Inflammatory macrophage (primary cell): ENCODE measurements around the gene CXADR.

Source experiments
- DNase-seq, 2 donors: peaks; one replicate each; pipeline ENCODE4 v3.0.0-alpha.2; 2020 to 2022

CXADR gene

DNA sequence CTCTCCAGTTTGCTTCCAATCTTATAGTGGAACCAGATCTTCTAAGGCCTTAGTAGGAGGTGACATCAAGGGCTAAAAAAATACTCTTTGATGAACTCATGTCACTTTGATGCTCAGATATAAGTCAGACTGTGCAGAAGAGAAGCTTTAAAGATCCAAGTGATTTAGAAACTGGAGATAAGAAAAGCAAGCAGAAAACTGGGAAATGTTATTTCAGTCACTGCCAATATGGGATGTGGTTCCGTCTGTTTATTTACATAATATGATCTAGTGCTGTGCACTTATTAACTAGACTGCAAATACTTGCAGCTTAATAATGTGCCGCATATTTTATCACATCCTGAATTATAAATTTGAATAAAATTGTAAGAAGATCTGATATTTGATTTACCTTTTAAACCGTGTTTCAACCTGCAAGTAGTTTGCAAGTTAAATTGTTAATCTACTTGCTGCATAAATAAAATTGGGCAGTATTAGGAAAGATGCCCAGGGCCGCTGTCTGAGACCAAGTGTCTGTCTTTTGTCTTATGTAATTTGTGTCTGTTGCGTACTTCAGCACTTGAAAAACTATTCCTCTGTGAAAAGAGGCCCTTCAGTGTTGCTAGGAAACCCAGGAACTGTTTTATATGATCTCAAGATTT, 29.6 kb downstream of the CXADR start:
- DNase-seq, result no peak

DNA sequence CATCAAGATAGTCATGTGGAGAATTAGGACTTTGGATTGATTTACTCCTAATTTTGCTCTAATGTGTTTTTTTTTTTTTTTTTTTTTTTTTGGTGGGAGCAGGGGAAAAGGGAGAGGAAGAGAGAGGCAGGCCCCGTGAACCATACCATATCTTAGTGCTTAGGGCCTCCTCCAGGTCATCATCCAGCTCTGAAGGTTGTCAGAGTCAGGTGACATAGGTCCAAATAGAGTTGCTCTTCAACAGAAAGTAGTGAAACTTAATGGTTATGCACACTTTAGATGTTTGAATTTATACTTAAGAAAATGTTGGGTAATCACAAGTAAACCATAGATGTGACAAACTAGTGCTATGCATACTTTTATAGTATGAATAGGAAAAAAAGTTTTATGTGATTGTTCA, 32.2 kb downstream of the CXADR start:
- no peak for DNase-seq

DNA sequence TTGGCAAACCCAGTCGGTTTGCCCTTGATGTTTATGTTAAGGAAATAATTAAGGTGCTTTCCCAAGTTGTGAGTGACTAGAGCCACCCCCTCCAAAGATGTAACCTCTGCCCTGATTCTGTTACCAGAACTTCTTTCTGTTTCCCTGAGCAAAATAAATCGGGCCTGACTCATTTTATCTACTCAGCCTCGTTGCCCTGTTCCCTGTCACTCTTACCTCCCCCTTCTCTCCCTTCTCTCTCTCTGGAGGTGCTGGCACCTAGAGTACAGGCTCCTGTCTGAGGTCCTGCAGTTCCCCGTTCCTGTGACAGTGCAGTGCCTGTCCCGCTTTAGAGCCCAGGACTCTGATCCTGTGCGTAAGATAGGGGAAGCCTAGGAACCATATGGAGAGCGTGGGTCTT, 35.4 kb downstream of the CXADR start:
- no peak for DNase-seq

DNA sequence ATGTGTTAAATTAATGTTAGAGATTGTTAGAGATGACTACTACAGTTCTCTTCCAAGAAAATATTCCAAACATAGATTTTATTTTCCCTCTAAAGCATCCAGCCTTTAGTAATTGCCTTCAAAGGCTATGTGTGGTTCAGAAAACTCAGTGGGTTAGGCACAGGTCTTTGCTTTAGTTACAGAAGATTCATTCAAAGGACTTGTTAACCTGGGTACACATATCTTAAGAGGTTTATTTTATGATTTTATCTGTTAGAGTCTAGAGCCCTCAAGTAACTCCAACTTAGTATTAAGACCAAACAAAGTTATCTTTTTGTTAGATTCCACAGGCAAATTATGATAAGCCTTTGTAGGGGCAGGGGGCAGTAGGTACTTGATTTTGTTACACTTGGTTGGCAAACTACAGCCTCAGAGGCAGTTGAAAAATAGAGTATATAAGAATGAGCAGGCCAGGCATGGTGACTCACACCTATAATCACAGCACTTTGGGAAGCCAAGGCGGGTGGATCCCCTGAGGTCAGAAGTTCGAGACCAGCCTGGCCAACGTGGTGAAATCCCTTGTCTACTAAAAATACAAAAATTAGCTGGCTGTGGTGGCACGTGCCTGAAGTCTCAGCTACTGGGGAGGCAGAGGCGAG, 37.9 kb downstream of the CXADR start:
- DNase-seq, result no peak

DNA sequence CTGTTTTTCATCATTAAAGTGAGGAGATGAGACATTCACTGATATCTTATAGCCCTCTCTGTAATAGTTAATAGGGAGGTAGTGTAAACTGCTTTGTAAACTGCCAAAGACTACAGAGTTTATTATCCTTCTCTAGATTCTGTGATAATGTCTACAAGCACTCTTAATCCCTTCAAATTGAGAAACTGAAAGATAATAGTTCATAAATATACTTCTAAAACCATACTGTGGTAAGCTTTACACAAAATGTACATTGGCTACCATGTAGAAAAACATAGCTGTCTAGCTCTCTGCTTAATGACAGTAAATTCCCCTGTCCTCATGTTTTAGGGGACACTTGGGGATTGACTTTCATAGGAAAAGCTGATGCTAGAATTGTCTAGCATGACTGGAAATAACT, 39.6 kb downstream of the CXADR start:
- no peak for DNase-seq

DNA sequence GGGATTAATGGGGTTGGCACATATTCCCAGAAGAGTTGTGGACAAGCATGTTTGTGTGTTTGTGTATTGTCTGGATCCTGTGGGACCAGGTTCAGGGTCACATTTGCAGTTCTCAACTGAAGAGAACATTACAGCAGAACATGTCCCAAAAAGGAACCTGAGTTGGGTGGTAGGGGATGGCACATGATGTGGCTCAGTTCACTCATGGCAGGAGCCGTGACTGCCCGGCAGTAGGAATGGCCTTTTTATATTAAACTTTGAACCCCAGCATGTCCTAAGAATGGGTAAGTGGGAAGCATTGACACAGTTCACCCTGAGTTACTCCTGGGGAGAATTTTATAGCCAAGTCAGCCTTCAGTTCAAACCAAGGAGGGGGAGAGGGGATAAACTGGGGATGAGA, 41.3 kb downstream of the CXADR start:
- no peak for DNase-seq

DNA sequence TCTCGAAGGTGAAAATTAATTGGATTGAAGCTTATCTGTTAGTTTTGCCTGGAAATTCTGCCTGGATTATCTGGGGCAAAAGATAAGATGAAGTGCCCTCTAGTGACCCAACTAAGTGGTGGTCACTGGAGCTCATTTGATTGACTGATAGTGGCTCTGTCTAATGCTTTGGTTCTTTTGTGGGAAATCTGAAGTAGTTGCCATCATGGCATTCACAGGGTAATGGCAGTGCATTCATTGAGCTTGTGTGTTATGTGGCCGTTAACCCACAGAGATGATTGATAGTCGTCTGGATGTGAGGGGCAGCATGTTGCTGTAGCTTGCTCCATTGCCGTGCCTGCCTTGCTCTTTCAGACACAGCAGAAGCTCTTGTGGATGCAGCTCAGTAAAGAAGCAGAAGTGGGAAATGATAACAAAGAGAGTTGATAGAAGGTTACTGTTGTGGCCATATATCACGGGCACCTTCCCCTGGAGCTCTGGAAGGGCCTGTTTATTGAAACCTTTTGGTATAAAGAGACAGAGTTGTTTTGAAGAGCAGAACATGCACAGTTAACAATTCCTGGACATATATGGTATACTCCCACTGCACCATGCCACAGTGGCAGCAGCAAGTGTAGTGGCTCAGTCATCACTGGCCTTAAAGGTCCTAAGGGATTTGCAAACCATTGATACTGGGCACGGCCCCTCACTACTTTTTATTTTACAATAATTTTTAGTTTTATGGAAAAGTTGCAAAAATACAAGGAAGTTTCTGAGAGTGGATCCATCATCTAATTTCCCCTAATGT, 42.0 kb downstream of the CXADR start:
- peak in 1 of 2 donors; percentile 23 for DNase-seq

DNA sequence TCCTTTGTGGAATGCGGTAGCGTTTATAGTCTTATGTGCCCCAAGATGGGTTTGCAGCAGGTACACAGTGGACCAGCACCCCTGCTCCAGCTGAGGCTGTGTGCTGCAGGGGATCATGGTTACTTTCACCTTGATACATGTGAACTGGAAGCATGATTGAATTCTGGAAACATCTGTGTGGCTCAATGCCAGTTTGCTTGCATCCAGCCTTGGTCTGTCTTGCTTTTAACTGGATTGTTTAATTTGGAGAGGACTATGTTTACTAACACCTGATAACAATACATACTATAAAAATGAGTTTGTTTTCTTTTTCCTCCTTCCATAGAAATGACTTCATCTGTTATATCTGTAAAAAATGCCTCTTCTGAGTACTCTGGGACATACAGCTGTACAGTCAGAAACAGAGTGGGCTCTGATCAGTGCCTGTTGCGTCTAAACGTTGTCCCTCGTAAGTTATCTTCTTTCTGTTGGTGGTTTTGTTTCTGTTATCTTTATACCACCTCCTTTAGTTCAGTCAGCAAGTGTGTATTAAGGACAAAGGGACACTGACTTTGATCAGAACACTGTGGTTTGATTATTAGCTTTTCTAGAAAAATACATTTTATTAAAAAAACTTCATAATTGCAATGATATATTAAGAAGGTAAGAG, 47.7 kb downstream of the CXADR start:
- DNase-seq, result no peak

DNA sequence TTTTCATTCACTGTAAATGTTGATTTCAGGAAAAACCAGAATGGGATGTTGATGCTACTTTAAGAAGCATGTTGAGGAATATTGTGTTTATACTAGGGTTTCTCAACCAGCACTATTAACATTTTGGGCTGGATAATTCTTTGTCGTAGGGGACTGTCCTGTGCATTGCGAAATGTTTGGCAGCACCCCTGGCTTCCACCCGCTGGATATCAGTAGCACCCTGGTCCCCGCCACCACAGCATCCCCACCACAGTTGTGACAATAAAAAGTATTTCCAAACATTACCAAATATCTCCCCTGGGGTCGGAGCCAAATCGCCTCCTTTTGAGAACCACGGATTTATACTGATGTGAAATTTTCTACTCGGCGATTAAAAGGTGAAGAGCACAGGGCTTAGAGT, 57.9 kb downstream of the CXADR start:
- no peak for DNase-seq

DNA sequence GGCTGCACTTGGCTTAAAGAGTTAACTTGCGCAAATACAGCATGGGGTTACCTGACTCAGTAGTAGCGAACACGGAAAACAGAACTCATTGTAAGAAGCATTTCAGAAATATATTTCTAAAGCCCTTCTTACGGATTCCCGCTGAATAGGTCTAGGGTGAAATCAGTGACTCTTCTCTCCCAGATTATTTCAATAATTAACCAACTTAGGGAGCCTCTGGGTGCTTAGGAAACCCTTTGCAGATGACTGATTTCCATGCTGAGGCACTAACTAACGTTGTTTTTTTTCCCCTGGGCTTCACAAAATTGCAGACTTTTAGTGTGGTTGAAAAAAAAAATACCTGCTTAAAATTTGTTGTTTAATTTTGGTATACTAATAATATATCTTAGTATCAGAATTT, 59.6 kb downstream of the CXADR start:
- no peak for DNase-seq

DNA sequence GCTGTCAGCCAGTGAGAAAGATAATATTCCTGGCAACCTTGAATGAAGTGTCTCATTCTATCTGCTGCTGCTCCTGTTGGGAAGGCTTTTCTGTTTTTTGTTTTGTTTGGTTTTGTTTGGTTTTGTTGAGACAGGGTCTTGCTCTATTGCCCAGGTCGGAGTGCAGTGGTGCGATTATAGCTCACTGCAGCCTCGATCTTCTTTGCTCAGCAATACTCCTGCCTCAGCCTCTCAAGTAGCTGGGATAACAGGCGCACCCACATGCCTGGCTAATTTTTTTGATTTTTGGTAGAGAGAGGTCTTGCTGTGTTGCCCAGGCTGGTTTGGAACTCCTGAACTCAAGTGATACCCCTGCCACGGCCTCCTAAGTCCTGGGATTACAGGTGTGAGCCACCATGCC, 62.2 kb downstream of the CXADR start:
- DNase-seq, result no peak

DNA sequence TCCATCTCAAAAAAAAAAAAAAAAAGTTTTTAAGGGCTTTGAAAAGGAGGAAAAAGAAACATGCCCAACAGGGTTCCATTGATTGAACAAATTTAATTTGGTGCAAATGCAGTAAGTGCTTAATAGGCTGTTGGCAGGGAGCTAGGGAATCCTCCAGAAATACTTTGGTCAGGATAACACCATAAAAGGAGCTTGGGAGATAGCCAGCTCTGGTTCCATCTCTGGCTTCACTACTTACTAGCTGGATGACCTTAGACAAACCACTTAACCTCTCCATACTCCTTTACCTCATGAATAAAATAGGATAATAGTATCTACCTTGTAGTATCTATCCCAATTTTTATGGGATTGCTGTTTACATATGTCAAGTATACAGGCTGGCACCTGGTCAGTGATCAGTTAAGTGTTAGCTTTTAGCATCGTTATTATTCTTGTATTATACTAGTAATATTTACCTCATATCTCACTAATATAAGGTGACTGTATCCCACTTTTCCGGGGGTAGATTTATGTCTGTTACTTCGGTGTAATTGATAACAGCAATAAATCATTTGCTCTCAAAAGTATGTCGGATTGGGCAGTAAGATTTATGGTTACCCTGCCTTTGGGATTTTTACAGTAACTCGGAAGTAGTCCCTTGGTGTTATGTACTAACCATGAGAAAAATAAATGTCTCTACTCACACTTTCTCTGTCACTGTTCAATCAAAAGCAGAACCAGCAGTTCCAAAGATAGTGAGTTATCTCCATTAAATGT, 63.4 kb downstream of the CXADR start:
- DNase-seq, result no peak

DNA sequence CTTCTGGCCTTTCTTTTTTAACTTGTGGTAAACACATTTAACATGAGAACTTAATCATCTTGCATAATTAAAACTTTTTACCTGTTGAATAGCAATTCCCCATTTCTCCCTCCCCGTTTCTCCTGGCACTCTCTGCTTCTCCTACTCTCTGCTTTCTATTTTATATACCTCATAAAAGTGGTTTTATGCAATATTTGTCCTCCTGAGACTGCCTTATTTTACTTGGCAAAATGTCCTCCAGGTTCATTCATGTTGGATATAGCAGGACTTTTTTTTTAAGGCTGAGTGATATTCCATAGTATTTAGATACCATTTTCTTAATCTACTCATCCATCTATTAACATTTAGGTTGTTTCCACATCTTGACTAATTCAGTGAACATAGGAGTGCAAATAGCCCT, 64.9 kb downstream of the CXADR start:
- no peak for DNase-seq

DNA sequence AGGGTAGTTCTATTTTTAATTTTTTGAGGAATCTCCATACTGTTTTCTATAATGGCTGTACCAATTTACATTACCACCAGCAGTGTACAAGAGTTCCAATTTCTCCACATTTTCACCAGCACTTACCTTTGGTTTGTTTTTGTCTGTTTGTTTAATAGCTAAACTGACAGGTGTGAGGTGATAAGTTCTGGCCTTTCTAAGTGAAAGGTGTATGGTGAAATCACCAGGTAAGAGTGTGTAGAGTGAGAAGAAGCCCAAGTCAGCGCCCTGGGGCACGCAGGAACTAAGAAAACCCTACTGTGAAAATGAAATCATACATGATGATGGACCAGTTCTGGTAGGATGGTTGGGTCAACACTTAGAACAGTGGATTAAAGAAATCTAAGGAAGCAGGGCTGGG, 65.3 kb downstream of the CXADR start:
- no peak for DNase-seq

DNA sequence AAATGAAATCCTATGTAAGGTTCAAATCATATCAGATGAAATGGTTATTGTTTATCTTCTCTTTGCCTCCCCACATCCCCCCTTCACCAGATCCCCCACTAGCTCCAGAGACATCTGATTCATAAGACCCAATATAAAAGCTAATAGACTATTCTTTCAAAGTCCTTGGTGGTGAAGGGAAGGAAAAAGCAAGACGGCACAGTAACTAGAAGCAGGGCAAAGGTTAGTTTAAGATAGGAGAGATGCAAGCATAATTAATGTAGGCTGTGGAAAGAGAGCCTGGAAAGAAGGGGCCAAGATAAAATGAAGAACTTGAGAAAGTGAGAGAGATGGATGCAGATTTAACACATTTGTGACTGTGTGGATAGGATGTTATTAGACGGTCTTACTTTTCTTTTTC, 66.0 kb downstream of the CXADR start:
- DNase-seq, result no peak

DNA sequence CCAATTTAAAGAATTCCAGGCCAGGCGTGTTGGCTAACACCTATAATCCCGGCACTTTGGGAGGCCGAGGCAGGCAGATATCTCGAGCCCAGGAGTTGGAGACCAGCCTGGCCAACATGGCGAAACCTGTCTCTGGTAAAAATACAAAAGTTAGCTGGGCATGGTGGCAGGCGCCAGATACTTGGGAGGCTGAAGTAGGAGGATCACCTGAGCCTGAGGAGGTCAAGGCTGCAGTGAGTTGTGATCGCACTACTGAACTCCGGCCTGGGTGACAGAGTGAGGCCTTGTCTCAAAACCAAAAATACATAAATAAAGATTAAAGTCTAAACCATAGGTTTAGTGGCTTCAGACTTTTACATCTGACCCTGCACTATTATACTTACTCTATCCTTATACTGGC, 67.5 kb downstream of the CXADR start:
- DNase-seq, result no peak

DNA sequence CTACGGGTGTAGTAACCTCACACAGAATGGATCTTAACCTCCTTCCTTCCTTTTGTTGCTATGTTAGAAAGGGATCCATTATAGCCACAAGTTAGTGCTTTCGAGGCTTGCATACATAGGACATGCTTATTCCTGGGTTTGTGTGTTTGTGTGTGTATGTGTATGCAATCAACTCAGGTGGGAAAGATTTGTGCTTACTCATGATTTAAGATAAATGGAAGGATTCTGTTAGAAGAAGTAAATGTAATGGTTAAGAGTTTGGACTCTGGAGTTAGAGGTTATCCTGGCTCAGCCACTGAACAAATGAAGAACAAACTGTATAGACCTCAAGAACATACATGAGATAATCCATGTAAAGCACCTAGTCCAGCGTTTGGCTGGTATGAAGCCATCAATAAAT, 71.1 kb downstream of the CXADR start:
- no peak for DNase-seq

DNA sequence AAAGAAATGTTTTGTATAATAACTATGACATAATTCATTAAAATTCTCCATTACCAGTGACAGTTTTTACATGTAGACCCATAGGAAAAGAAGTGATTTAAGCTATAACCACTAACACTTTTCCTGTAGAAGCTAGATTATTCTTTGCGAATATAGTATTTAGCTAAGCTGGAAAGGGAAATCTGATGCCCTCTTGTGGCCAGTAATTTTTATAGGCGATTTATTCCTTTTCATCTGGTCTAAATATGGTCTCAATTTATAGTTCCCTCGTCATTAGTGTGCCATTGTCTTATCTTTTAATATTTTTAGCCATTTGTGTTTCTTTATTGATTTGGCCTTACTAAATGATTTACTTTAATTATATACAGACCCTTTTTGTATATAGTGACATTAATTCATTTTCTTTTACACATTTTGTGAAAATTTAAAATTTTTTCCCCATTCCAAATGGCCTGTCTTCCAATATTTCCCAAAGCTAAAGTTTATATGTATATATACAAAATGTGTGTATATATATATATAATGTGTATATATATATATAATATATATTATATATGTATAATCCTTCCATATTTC, 73.1 kb downstream of the CXADR start:
- DNase-seq, result peak; percentile 68 to 69

DNA sequence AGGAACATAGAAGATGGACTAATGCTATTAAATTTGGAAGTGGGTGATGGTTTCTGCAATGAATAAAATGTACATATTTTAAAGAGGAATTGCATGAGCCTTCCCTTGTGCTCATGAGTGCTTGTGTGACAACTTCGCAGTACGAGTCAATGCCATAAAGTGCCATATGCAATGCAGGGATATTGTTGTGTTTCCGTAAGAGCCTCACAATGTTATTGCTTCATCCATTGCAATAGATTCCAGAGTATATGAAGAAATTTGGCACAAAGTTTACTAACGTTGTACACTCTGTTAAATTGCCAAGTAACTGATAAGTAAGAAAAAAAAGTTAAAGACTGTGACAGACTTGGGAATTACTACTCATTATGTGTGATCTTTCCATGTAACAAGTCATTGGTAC, 77.6 kb downstream of the CXADR start:
- DNase-seq, result peak; percentile 11 to 24

DNA sequence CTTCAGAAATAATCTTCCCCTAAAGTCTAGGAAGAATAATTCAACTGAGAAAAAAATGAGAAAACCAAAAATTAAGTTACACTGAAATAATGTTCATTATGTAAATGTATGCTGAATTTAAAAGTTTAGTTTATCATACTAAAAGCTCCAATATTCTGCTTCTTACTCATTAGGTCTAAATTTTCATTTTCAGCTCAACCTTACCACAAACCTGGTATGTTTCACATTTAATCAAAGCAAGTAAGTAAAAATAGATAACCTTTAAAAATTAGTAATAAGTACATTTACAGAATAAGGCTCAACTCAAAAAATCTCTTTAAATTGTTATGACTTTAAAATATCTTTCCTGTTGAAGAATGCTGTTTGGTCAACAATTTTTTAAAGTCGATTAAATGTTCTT, 84.8 kb downstream of the CXADR start:
- DNase-seq, result no peak

DNA sequence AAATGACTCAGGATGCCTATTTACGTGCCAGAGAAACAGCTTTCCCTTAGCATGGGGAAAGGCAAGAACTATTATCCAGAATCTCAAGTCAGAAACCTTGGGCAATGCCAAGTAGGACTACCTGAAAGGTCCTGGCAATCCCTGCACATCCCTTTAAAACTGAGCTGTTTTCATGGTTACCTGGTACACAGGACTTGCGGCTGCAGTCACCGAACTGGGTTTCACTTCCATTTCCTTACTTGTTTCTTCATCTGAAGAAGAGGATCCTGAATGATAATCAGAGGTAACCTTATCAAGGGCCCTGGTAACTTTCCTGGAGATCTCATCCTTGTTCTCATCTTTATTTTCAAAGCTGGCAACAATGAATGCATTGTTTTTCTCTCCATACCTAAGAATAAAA, 85.6 kb downstream of the CXADR start:
- no peak for DNase-seq

DNA sequence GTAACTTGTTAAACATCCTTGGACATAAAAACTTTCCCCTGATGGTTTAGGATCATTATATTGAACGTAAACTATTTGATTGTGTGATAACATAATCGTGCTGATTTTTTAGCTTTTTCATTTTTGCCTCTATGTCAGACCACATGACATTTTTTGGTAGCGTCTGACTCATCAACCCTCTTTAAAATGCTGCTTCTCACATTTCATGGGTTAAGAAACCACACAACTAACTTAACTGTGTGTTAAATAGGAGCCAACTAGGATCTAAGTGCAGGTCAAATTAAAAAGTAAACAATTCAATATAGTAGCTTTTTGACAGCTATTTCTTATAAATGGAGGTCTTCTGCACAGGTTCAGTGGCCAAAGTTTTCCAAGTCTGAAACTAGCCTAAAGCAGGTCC, 90.0 kb downstream of the CXADR start:
- no peak for DNase-seq

DNA sequence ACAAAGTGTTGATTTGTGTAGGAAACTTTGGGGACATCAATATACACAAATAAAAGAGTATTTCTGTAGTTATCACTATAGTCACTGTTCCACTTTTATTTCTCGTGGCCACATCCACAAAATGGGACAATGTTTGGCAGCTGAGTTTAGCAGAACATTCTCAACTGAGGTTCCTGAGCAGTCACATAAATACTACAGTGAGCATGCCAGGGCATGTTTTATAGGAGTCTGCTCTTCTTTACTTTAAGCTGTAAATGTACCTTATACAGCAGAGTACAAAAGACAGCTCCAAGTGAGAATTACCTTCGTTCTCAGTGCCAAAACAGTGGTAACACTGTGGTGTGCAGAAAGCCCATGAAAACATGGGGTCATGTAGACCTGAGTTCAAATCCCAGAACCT, 94.8 kb downstream of the CXADR start:
- no peak for DNase-seq
